Cardiac fibroblast (primary cell): Measurements from ENCODE around the gene EHD4.

Experiments used
- DNase-seq, 2 donors: peaks; one replicate each; pipeline versions ENCODE4 v3.0.0 to v3.0.0-alpha.2; 2010; ENCODE audit warnings: low read depth in 2 of 2
- H3K4me3 ChIP-seq, 2 donors: replicated peaks in 1 of 2; 1 replicate in 1 of 2; 2 replicates in 1 of 2; pipeline ENCODE4 v1.5.1; 2011; ENCODE audit warnings: low read depth in 2 of 2, low read length in 2 of 2, mild to moderate bottlenecking in 2 of 2, moderate library complexity in 1 of 2
- TF ChIP-seq, protein P1 (sequence below): IDR thresholded peaks from one replicate; pipeline ENCODE4 v1.5.1; 2011; ENCODE audit warnings: low read depth, mild to moderate bottlenecking, low read length, inconsistent platforms

EHD4 gene

GRCh38 chr15:41868321-41868720 is 104.0 kb downstream of the EHD4 start:
- DNase-seq = no peak
- H3K4me3 ChIP-seq = no peak overlapping the region
- TF ChIP-seq, protein P1, sequence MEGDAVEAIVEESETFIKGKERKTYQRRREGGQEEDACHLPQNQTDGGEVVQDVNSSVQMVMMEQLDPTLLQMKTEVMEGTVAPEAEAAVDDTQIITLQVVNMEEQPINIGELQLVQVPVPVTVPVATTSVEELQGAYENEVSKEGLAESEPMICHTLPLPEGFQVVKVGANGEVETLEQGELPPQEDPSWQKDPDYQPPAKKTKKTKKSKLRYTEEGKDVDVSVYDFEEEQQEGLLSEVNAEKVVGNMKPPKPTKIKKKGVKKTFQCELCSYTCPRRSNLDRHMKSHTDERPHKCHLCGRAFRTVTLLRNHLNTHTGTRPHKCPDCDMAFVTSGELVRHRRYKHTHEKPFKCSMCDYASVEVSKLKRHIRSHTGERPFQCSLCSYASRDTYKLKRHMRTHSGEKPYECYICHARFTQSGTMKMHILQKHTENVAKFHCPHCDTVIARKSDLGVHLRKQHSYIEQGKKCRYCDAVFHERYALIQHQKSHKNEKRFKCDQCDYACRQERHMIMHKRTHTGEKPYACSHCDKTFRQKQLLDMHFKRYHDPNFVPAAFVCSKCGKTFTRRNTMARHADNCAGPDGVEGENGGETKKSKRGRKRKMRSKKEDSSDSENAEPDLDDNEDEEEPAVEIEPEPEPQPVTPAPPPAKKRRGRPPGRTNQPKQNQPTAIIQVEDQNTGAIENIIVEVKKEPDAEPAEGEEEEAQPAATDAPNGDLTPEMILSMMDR = no peak

GRCh38 chr15:41866872-41867579 is 105.3 kb downstream of the EHD4 start:
- TF ChIP-seq, protein P1 = no peak
- no peak overlapping the region for H3K4me3 ChIP-seq
- DNase-seq = no peak

GRCh38 chr15:41866263-41866703 is 106.1 kb downstream of the EHD4 start:
- TF ChIP-seq, protein P1 = no peak
- DNase-seq = no peak

DNA sequence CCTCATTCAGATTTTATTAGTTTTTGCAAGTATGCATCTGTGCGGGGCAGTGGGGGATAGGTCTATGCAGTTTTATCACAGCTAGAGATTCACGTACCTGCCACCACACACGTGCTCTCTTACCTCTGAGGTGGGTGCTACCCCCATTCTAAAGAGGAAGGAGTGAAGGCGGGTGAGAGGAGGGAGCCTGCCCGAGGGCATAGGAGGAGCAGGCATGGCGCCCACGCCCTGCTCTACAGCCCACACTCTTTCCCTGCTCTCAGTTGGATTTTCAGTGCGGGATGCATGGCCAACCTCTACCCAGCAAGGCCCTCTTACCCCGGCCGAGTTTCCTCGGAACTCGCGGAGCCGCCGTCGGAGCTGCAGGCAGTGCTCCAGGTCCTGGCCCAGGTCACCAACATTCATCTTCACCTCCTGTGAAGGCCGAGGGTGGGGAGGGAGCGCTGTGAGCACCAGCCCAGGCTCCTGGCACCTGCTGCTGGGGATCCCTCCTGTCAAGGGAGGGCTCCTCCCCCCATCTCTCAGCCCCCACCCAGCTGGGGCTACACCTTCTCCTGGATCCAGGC is 106.8 kb downstream of the EHD4 start:
- TF ChIP-seq, protein P1 = no peak
- H3K4me3 ChIP-seq = no peak overlapping the region

More at GRCh38 chr15:41866263-41866703, 106.1 kb downstream of the EHD4 start:
- no peak overlapping the region for H3K4me3 ChIP-seq

GRCh38 chr15:41862515-41863116 is 109.7 kb downstream of the EHD4 start:
- TF ChIP-seq, protein P1 = no peak
- no peak overlapping the region for H3K4me3 ChIP-seq

More for the DNA sequence above, 106.8 kb downstream of the EHD4 start:
- no peak for DNase-seq

GRCh38 chr15:41861736-41862356 is 110.5 kb downstream of the EHD4 start:
- TF ChIP-seq, protein P1 = no peak
- no peak overlapping the region for H3K4me3 ChIP-seq
- DNase-seq = no peak

More at GRCh38 chr15:41862515-41863116, 109.7 kb downstream of the EHD4 start:
- no peak for DNase-seq
